ENCODE data around the gene TUBA4B.

The TUBA4B gene

DNA sequence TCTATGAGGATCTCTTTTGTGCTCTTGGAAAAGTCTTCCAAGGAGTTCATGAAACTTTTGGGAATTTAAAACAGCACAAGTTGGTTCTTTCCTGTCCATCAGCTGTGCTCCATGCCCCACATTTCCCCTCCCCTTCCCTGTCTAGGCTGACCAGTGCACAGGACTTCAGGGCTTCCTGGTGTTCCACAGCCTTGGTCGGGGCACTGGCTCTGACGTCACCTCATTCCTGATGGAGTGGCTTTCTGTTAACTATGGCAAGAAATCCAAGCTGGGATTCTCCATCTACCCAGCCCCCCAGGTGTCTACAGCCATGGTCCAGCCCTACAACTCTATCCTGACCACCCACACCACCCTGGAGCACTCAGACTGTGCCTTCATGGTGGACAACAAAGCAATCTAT, 18.0 kb downstream of the TUBA4B start:
- CTCF ChIA-PET, result interaction anchor here (1.8 to 2.3 kb wide), 2 partner anchors 10 to 24 kb away, joined by 6 to 8 read pairs; no protein-coding TSS in a partner anchor

DNA sequence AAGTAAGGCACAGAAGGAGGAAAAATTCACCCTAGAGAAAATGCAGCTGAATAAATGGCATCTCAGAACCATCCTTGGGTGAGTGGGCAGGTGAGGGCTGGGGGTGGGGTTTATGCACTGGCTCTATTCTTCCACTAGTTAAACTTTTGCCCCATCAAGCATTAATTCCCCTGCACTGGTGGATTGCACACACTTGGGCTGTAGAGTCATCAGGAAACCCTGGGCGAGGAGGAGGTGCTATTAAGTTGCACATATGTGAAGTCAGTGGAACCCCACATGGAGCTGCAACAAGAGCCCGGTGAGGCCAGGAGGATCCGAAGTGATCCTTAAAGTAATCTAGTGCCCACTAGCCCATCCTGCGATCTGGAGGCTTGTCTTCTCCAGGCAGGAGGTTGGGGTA, 19.3 kb downstream of the TUBA4B start:
- TF ChIP-seq, protein P1, sequence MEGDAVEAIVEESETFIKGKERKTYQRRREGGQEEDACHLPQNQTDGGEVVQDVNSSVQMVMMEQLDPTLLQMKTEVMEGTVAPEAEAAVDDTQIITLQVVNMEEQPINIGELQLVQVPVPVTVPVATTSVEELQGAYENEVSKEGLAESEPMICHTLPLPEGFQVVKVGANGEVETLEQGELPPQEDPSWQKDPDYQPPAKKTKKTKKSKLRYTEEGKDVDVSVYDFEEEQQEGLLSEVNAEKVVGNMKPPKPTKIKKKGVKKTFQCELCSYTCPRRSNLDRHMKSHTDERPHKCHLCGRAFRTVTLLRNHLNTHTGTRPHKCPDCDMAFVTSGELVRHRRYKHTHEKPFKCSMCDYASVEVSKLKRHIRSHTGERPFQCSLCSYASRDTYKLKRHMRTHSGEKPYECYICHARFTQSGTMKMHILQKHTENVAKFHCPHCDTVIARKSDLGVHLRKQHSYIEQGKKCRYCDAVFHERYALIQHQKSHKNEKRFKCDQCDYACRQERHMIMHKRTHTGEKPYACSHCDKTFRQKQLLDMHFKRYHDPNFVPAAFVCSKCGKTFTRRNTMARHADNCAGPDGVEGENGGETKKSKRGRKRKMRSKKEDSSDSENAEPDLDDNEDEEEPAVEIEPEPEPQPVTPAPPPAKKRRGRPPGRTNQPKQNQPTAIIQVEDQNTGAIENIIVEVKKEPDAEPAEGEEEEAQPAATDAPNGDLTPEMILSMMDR (IDR thresholded peaks at IDR 0.05; ENCODE audit: control extremely low read depth, extremely low read depth, low read depth, missing control alignments), result no peak
- ChIA-PET CTCF (interaction anchor here (2.9 to 16.0 kb wide), 2 partner anchors 19 to 27 kb away, joined by 10 to 336 read pairs; no protein-coding TSS in a partner anchor), POLR2A (no interaction called here)
- no peak for DNase-seq (ENCODE audit: extremely low spot score)

More for the DNA sequence above, 18.0 kb downstream of the TUBA4B start:
- TF ChIP-seq, protein P1 (IDR thresholded peaks at IDR 0.05; ENCODE audit: control extremely low read depth, extremely low read depth, low read depth, missing control alignments), result no peak
- DNase-seq (ENCODE audit: extremely low spot score), result no peak
- POLR2A ChIA-PET, result no interaction called here

DNA sequence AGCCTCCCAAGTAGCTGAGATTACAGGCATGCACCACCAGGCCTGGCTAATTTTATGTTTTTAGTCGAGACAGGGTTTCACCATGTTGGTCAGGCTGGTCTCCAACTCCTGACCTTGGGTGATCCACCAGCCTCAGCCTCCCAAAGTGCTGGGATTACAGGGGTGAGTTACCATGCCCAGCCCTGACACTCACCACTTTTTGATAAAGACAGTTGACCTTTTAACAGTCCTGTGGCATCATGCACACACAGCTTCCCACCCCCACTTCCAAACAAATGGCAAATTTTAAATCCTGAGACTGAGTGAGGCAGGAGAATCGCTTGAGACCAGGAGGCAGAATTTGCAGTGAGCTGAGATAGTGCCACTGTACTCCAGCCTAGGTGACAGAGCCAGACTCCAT, 20.0 kb downstream of the TUBA4B start:
- POLR2A ChIA-PET, result no interaction called here
- CTCF ChIA-PET, result interaction anchor here (1.5 to 16.0 kb wide), 4 partner anchors 11 to 26 kb away, joined by 3 to 336 read pairs (median 62); no protein-coding TSS in a partner anchor

DNA sequence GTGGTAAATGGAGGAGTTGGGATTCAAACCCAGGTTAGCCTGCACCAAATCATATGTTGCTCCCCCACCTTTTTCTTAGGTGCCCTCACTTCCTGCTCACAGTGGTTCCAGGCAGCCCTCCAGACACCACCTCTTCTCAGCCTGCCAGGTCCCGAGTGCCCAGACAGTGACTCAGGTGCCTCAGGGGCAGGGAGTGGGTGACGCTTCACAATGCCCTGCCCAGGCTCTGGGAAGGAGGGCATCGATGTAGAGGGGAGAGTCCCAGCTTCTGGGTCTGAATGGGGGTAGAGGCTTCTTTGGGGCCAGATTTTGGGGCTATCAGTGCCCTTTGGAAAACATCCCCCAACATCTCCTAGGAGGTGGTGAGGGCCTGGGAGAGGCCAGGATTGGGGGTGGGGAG, 20.9 kb downstream of the TUBA4B start:
- TF ChIP-seq, protein P1 (IDR thresholded peaks at IDR 0.05; ENCODE audit: control extremely low read depth, extremely low read depth, low read depth, missing control alignments), result no peak
- ChIA-PET POLR2A (interaction anchor here (0.6 kb wide), 1 partner anchor 21 kb away, joined by 5 read pairs; the partner anchor contains the start of gene TUBA4B), CTCF (interaction anchor here (1.5 to 16.0 kb wide), 4 partner anchors 12 to 25 kb away, joined by 3 to 336 read pairs (median 62); no protein-coding TSS in a partner anchor)
- no peak for DNase-seq (ENCODE audit: extremely low spot score)

More for the DNA sequence above, 20.0 kb downstream of the TUBA4B start:
- no peak for DNase-seq (ENCODE audit: extremely low spot score)
- TF ChIP-seq, protein P1 (IDR thresholded peaks at IDR 0.05; ENCODE audit: control extremely low read depth, extremely low read depth, low read depth, missing control alignments), result no peak

DNA sequence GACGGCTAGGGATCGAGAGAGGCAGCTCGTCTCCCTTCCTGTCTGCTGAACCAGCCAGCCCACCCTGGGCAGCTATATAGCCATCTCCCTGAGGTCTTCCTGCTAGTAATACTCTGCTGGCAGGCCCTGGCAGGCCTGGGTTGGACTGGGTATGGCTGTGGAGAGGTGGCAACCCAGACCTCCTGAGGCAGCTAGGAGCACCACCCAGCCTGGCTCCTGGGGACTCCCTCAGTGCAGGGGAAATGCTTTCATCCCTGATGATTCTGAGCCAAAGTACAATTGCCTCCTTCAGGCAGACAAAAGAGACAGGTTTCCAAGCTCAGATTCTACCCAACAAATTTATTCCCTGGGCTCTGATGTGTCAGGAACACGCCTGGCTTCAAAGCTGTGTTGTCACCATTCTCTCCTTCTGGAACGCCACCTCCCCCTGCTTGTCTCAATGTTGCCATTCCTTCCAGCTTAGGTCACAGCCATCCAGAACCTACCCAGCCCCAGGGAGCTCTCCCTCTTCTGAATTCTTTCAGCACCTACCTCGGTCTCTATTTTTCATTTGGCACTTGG, 21.4 kb downstream of the TUBA4B start:
- TF ChIP-seq, protein P1 (IDR thresholded peaks at IDR 0.05; ENCODE audit: control extremely low read depth, extremely low read depth, low read depth, missing control alignments), result no peak
- POLR2A ChIA-PET, result interaction anchor here (0.6 kb wide), 1 partner anchor 22 kb away, joined by 5 read pairs; the partner anchor contains the start of gene TUBA4B
- no peak for DNase-seq (ENCODE audit: extremely low spot score)
- CTCF ChIA-PET, result interaction anchor here (0.8 to 16.0 kb wide), 5 partner anchors 13 to 25 kb away, joined by 3 to 336 read pairs (median 10); no protein-coding TSS in a partner anchor

DNA sequence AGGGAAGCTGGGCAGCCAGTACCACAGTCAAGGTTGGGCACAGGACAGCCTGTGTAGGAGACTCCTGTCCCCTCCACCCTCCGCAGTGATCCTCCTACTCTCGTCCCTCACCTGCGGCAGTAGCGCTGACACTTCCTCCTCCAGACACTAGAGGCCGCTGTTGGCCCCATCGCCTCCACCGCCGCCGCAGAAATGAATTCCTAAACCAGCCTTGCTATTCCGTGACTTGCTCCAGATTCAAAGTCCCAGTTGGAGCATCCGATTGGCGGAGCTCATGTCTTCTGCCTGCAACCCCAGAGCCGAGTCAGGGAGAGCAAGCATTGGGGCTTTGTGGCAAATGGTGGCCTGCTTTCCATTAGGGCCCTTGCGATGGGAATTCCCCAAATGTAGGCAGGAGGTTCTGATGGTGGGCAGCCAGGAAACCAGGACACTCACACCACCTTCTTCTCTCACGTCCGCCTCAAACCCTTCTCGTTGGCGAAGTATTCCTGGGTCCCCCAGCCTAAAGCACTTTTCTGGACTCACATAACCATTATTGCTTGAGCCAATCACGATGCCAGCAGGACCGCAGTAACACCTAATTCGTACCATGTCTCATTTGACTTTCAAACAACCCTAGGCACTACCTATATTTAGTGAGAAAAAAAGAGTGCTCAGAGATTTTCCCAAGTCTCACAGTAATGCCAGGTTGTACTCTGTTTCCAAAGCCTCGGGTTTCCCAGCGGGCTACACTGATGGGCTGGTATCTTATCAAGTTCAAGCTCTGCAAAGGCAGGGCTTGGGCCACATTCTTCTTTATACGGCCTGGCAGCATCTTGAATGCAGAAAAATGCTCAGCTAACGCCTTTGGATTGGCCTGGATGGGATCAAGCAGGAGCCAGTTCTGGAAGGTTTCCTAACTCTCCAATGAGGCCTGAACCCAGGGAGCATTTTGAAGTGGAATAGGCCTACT, 24.9 kb downstream of the TUBA4B start:
- TF ChIP-seq, protein P1 (IDR thresholded peaks at IDR 0.05; ENCODE audit: control extremely low read depth, extremely low read depth, low read depth, missing control alignments), result peak; percentile 95
- peak; percentile 81 for DNase-seq (ENCODE audit: extremely low spot score)
- POLR2A ChIA-PET, result interaction anchor here (0.5 to 1.9 kb wide), 9 partner anchors 9 to 692 kb away, joined by 3 to 19 read pairs (median 7); partner anchors contain the start of genes DNPEP and TUBA4A
- CTCF ChIA-PET, result interaction anchor here (0.9 to 16.0 kb wide), 31 partner anchors 9 to 252 kb away, joined by 3 to 336 read pairs (median 5); partner anchors contain the start of genes ANKZF1, ATG9A, CNPPD1 and GLB1L
